ENCODE measurements around the gene SEPTIN10. TPM values are rescaled to one million over a fixed set of nuclear protein-coding genes. Genes with fewer than 3 reads are reported as not detected.

The SEPTIN10 gene
- total and polyA plus RNA-seq, 7 experiments from 2014 or later, result 0.53 to 5.9 (median 2.0) TPM

DNA sequence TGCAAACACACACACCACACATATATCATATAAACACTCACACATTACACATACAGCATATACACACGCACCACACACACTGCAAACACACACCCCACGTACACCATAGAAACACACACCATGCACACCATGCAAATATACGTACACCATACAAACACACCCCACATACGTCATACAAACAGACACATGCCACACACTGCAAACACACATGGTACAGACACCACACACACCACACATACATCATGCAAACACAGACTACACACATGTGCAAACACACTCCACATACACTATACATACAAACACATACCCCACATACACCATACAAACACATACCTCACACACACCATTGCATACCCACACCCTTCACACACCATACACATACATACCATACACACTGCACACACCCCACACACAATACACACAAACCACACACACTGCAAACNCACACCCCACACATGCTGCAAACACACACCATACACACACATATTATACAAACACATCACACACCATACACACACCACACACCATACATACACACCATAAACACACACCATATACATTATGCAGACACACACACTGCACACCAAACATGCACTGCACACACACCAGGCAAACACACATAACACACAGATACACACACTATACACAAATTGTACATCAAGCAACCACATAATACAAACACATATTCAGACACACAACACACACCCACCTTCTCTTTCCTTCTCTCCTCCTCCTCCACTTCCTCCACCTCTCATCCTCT lies 120.4 kb downstream of the SEPTIN10 start:
- intact Hi-C loops (cut with micrococcal nuclease), result no loop called here
- H3K4me1 ChIP-seq (ENCODE audit: control insufficient read depth in 2 of 2, insufficient read depth in 2 of 2, low read length in 2 of 2), result no peaks in the 10 kb centered on the region
- H3K9me3 Mint-ChIP-seq, result no peaks in the 10 kb centered on the region
- H3K36me3 Mint-ChIP-seq, result peaks cover 0 to 19% (median 4%) of the 10 kb centered on the region in 5 donors
- no peak overlapping the region for H3K4me3 Mint-ChIP-seq
- H3K9me3 ChIP-seq (ENCODE audit: control insufficient read depth in 2 of 3, low read length in 3 of 3), result no peaks in the 10 kb centered on the region
- peak; percentile 20 for ATAC-seq
- peaks cover 0 to 3% (median 0%) of the 10 kb centered on the region in 3 experiments for H3K36me3 ChIP-seq (ENCODE audit: control insufficient read depth in 2 of 3, insufficient read depth in 3 of 3, low read length in 3 of 3)
- DNase-seq, result no peak
- no peak overlapping the region for H3K27ac Mint-ChIP-seq
- H3K27ac ChIP-seq (ENCODE audit: low read depth, low read length), result no peak overlapping the region
- CTCF ChIA-PET, result no interaction called here
- H3K27me3 ChIP-seq (ENCODE audit: control insufficient read depth in 2 of 2, insufficient read depth in 2 of 2, low read length in 2 of 2), result no peaks in the 10 kb centered on the region
- no peaks in the 10 kb centered on the region for H3K27me3 Mint-ChIP-seq
- POLR2A ChIA-PET, result no interaction called here
- H3K4me3 ChIP-seq (ENCODE audit: low read length), result no peak overlapping the region
- no peaks in the 10 kb centered on the region for H3K4me1 Mint-ChIP-seq

Other genes with a start within 250 kb of the SEPTIN10 start
- gene SOWAHC, start 398 bp upstream of the SEPTIN10 start, total RNA-seq, result 1 to 10 TPM in 2 of 5 experiments, under 1 TPM in 3; 0.17 to 1.2 (median 0.94) TPM
- under 1 TPM; 0.16 to 0.17 TPM for gene SOWAHC, start 398 bp upstream of the SEPTIN10 start, polyA plus RNA-seq
- 100 to 1,000 TPM in 2 of 5 experiments, 10 to 100 TPM in 3; 30.3 to 161 (median 99.9) TPM for gene RGPD5, start 180.3 kb upstream of the SEPTIN10 start, total RNA-seq
- 1 to 10 TPM; 4.2 to 5.7 TPM for gene RGPD5, start 180.3 kb upstream of the SEPTIN10 start, polyA plus RNA-seq